Measurements from ENCODE around the gene URAD.
"Not testable (repeated sequence)": the region's sequence is repeated elsewhere in the genome, so short reads cannot be mapped to it uniquely, and the experiment has no call there.

Gene URAD

GRCh38 chr13:27970382-27971235 lies 17.9 kb downstream of the URAD start:
- no peak for DNase-seq (ENCODE audit: low spot score)

GRCh38 chr13:27969866-27970229 lies 18.6 kb downstream of the URAD start:
- DNase-seq (ENCODE audit: low spot score): no peak

GRCh38 chr13:27969082-27969865 lies 19.2 kb downstream of the URAD start, which contains the start of gene CDX2:
CDX2 (minus strand) TSS chr13:27969315; CDS start chr13:27969006, 309 bp downstream.
- no peak for DNase-seq (ENCODE audit: low spot score)

GRCh38 chr13:27968316-27969081 lies 20.0 kb downstream of the URAD start:
- DNase-seq (ENCODE audit: low spot score): no peak

GRCh38 chr13:27967736-27968315 lies 20.7 kb downstream of the URAD start:
- DNase-seq (ENCODE audit: low spot score): no peak

GRCh38 chr13:27967203-27967735 lies 21.2 kb downstream of the URAD start:
- DNase-seq (ENCODE audit: low spot score): no peak

GRCh38 chr13:27966641-27967202 lies 21.8 kb downstream of the URAD start:
- no peak for DNase-seq (ENCODE audit: low spot score)

- no peak for DNase-seq (ENCODE audit: low spot score)
These were observed 22.5 kb downstream of the URAD start for GRCh38 chr13:27965740-27966640.

GRCh38 chr13:27965343-27965739 lies 23.2 kb downstream of the URAD start:
- no peak for DNase-seq (ENCODE audit: low spot score)

GRCh38 chr13:27964741-27965323 lies 23.7 kb downstream of the URAD start:
- DNase-seq (ENCODE audit: low spot score): no peak

GRCh38 chr13:27964206-27964605 lies 24.3 kb downstream of the URAD start:
- DNase-seq (ENCODE audit: low spot score): not testable (repeated sequence)

GRCh38 chr13:27963491-27963890 lies 25.0 kb downstream of the URAD start:
- no peak for DNase-seq (ENCODE audit: low spot score)

- no peak for DNase-seq (ENCODE audit: low spot score)
These were observed 25.5 kb downstream of the URAD start for GRCh38 chr13:27962982-27963381.

GRCh38 chr13:27962128-27962841 lies 26.2 kb downstream of the URAD start:
- no peak for DNase-seq (ENCODE audit: low spot score)

GRCh38 chr13:27961227-27962085 lies 27.0 kb downstream of the URAD start:
- no peak for DNase-seq (ENCODE audit: low spot score)

- DNase-seq (ENCODE audit: low spot score): peak; percentile 35
These were observed 27.9 kb downstream of the URAD start for GRCh38 chr13:27960362-27961226.

- DNase-seq (ENCODE audit: low spot score): no peak
These were observed 28.5 kb downstream of the URAD start for GRCh38 chr13:27959976-27960361.
